HFFc6 (cell line): ENCODE results near the gene C2orf42. TPM values are rescaled to one million over a fixed set of nuclear protein-coding genes. Genes with fewer than 3 reads are reported as not detected.
A peak's percentile ranks its signal among the peaks of the same experiment; 100 is the strongest.

Experiments
- DNase-seq: peaks from one replicate; pipeline ENCODE4 v3.0.0-alpha.2; 2018
- H3K27ac Mint-ChIP-seq: 2 replicates; pipeline ENCODE4 v1.8.0; 2020; ENCODE audit warnings: mild to moderate bottlenecking, mixed read lengths
- H3K27me3 Mint-ChIP-seq: 2 replicates; pipeline ENCODE4 v1.8.0; 2021; ENCODE audit warnings: mild to moderate bottlenecking, moderate library complexity, mixed read lengths; ENCODE audit not compliant: insufficient read depth
- H3K36me3 Mint-ChIP-seq: 2 replicates; pipeline ENCODE4 v1.8.0; 2021; ENCODE audit warnings: low read depth, mixed read lengths
- H3K4me1 Mint-ChIP-seq: 2 replicates; pipeline ENCODE4 v1.8.0; 2020; ENCODE audit warnings: low read depth, mixed read lengths
- H3K4me3 Mint-ChIP-seq: 2 replicates; pipeline ENCODE4 v1.8.0; 2020; ENCODE audit warnings: mild to moderate bottlenecking, moderate library complexity, mixed read lengths
- H3K9me3 Mint-ChIP-seq: 2 replicates; pipeline ENCODE4 v1.8.0; 2020; ENCODE audit warnings: mild to moderate bottlenecking, mixed read lengths
- CTCF ChIP-seq: fragments of 200-600 bp; sonication (generic); IDR thresholded peaks from 2 replicates; pipeline ENCODE4 v1.5.0; 2021; ENCODE audit warnings: antibody characterized with exemption, mild to moderate bottlenecking
- total RNA-seq, 6 experiments: library from RNA; stranded (reverse); fragmentation: NEBNext Ultra II Directional; extraction: Animal tissue kit (Norgen Biotek cat#: 25700); gene quantifications; 2 replicates in 1 of 6; 3 replicates in 5 of 6; pipeline ENCODE4 v1.2.3, GENCODE V29; 2021

C2orf42 gene
- total RNA-seq, 6 experiments from 2014 or later: 10.0 to 17.8 (median 14.7) TPM

GRCh38 chr2:70145851-70146739 lies 44.7 kb downstream of the C2orf42 start:
- Mint-ChIP-seq H3K27ac (no peak overlapping the region), H3K4me3 (no peak overlapping the region), H3K4me1 (peaks cover 16% of the 10 kb centered on the region), H3K36me3 (peaks cover 14% of the 10 kb centered on the region), H3K9me3 (no peaks in the 10 kb centered on the region), H3K27me3 (peaks cover 2% of the 10 kb centered on the region)
- TF ChIP-seq CTCF: no peak
- no peak for DNase-seq

- H3K4me1 Mint-ChIP-seq: peaks cover 20% of the 10 kb centered on the region
- H3K4me3 Mint-ChIP-seq: no peak overlapping the region
- peak overlapping the region; percentile 22; the same call in 1 of the 2 replicates for H3K27ac Mint-ChIP-seq
- H3K36me3 Mint-ChIP-seq: peaks cover 14% of the 10 kb centered on the region
- peaks cover 2% of the 10 kb centered on the region for H3K27me3 Mint-ChIP-seq
- H3K9me3 Mint-ChIP-seq: no peaks in the 10 kb centered on the region
- no peak for TF ChIP-seq CTCF
- no peak for DNase-seq
These were observed 45.7 kb downstream of the C2orf42 start for GRCh38 chr2:70145144-70145490.

- no peak overlapping the region for H3K4me3 Mint-ChIP-seq
These were observed 46.2 kb downstream of the C2orf42 start for GRCh38 chr2:70144443-70145143.

DNA sequence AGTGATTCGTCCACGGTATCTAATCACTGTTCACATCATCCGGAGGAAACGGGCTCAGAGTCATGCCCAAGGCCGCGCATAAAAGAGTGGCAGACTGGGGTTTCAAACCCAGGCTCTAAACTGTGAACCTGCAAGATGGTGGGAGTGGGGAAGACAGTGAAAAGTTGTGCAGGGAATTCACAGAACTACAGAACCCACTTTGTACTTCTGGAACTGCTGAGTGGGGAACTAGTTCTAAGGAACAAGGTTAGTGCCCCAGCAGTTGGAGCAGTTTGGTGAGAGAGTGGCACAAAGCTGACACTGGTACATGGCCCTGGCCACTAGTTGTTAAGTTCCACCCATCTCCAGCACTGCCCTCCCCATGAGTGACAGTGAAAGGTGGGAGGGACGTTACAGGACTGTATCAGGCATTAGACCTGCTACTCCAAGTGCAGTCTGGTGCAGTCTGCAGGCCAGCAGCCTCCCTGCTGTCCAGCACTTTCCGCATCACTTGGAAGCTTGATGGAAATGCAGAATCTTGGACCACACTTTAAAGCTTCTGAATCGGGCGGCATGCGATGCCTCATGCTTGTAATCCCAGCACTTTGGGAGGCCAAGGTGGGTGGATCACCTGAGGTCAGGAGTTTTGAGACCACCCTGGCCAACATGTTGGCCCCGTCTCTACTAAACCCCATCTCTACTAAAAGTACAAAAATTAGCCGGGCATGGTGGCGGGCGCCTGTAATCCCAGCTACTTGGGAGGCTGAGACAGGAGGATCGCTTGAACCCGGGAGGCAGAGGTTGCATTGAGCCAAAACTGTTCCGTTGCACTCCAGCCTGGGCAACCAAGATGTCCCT lies 47.3 kb downstream of the C2orf42 start:
- no peaks in the 10 kb centered on the region for H3K9me3 Mint-ChIP-seq
- no peak for TF ChIP-seq CTCF
- H3K4me1 Mint-ChIP-seq: peaks cover 20% of the 10 kb centered on the region
- peak overlapping the region; percentile 87 for H3K4me3 Mint-ChIP-seq
- DNase-seq: peak; percentile 51
- no peaks in the 10 kb centered on the region; the same call in 1 of the 2 replicates for H3K36me3 Mint-ChIP-seq
- H3K27me3 Mint-ChIP-seq: peaks cover 2% of the 10 kb centered on the region
- H3K27ac Mint-ChIP-seq: peak overlapping the region; percentile 95

More at GRCh38 chr2:70144443-70145143, 46.2 kb downstream of the C2orf42 start:
- 0 out of 2 replicates have a peak, but pooled peaks have one; percentile 7 for TF ChIP-seq CTCF
- peak overlapping the region; percentile 22; the same call in 1 of the 2 replicates for H3K27ac Mint-ChIP-seq
- no peak for DNase-seq
- H3K36me3 Mint-ChIP-seq: peaks cover 10% of the 10 kb centered on the region
- H3K9me3 Mint-ChIP-seq: no peaks in the 10 kb centered on the region
- peaks cover 2% of the 10 kb centered on the region for H3K27me3 Mint-ChIP-seq
- peaks cover 20% of the 10 kb centered on the region for H3K4me1 Mint-ChIP-seq
